ENCODE results near the gene KIF6.

DNA sequence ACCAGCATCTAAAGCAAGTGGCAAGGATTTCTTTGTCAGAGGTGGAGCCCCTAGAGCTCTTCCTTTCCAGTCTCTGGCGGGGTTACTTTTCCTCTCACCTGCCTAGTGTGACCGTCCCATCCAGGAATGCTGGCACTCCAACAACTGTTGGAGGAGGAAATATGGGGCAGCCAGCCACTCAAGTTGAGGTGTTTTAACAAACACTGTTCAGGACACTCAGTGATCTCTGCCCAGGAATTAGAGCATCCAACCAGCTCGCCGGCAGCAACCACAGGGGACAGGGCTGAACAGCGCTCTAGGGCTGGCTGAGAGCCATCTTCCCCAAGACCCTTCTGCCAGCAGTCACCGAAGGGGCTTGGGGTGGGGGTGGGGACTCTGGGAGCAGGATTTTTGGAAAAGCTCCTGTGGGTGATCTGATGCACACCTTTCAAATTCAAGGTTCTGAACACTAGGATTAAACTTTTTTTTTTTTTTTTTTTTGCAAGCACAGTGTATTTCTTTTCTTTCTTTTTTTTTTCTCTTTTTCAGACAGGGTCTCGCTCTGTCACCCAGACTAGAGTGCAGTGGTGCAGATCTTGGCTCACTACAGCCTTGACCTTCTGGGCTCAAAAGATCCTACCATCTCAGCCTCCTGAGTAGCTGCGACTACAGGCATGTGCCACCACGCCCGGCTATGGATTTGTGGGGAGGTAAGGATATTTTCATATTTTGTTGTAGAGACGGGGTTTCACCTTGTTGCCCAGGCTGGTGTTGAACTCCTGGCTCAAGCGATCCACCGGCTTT is 374.3 kb downstream of the KIF6 start:
- TF ChIP-seq POLR2A (IDR thresholded peaks at IDR 0.05), result no peak
- TF ChIP-seq, protein P1, sequence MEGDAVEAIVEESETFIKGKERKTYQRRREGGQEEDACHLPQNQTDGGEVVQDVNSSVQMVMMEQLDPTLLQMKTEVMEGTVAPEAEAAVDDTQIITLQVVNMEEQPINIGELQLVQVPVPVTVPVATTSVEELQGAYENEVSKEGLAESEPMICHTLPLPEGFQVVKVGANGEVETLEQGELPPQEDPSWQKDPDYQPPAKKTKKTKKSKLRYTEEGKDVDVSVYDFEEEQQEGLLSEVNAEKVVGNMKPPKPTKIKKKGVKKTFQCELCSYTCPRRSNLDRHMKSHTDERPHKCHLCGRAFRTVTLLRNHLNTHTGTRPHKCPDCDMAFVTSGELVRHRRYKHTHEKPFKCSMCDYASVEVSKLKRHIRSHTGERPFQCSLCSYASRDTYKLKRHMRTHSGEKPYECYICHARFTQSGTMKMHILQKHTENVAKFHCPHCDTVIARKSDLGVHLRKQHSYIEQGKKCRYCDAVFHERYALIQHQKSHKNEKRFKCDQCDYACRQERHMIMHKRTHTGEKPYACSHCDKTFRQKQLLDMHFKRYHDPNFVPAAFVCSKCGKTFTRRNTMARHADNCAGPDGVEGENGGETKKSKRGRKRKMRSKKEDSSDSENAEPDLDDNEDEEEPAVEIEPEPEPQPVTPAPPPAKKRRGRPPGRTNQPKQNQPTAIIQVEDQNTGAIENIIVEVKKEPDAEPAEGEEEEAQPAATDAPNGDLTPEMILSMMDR (IDR thresholded peaks at IDR 0.05), result no peak
- no peak for TF ChIP-seq EP300 (IDR thresholded peaks at IDR 0.05)
- TF ChIP-seq POLR2AphosphoS5 (IDR thresholded peaks at IDR 0.05), result no peak

Data from gastroesophageal sphincter (tissue), 3 donors.